SK-N-MC (cell line): ENCODE results near the gene SH3RF1.

Experiments
- DNase-seq: peaks from one replicate; pipeline ENCODE4 v3.0.0-alpha.2; 2011; ENCODE audit warnings: low read depth, low spot score
- H3K27ac ChIP-seq: fragments of 200-600 bp; sonication (generic); 2 replicates; pipeline ENCODE4 v1.5.1; 2016; ENCODE audit warnings: mixed run types
- H3K36me3 ChIP-seq: fragments of 200-600 bp; sonication (generic); 2 replicates; pipeline ENCODE4 v1.6.1; 2017; ENCODE audit warnings: antibody characterized with exemption, low read length, mixed read lengths; ENCODE audit not compliant: insufficient read depth
- H3K4me3 ChIP-seq: fragments of 200-600 bp; sonication (generic); 2 replicates; pipeline ENCODE4 v1.5.1; 2016
- H3K9ac ChIP-seq: fragments of 200-600 bp; sonication (generic); 2 replicates; pipeline ENCODE4 v1.8.0; 2017; ENCODE audit warnings: mixed run types, mixed read lengths; ENCODE audit not compliant: insufficient read length
- H3K9me3 ChIP-seq: fragments of 200-600 bp; sonication (generic); 2 replicates; pipeline ENCODE4 v1.6.1; 2017; ENCODE audit warnings: low read depth, mild to moderate bottlenecking, antibody characterized with exemption, low read length, moderate library complexity, mixed read lengths
- EZH2 ChIP-seq: fragments of 200-600 bp; sonication (generic); IDR thresholded peaks from one replicate; pipeline ENCODE4 v1.6.1; 2017; ENCODE audit warnings: antibody characterized with exemption
- FOXP2 ChIP-seq: optimal IDR thresholded peaks from 2 replicates; pipeline ENCODE3; 2011; ENCODE audit warnings: mild to moderate bottlenecking, moderate library complexity; ENCODE audit not compliant: insufficient read depth; ENCODE audit errors: extremely low read length, control extremely low read depth
- POLR2AphosphoS5 ChIP-seq: IDR thresholded peaks from 2 replicates; pipeline ENCODE4 v1.6.1; 2012; ENCODE audit warnings: mild to moderate bottlenecking, low read depth, low read length, borderline replicate concordance

Gene SH3RF1

DNA sequence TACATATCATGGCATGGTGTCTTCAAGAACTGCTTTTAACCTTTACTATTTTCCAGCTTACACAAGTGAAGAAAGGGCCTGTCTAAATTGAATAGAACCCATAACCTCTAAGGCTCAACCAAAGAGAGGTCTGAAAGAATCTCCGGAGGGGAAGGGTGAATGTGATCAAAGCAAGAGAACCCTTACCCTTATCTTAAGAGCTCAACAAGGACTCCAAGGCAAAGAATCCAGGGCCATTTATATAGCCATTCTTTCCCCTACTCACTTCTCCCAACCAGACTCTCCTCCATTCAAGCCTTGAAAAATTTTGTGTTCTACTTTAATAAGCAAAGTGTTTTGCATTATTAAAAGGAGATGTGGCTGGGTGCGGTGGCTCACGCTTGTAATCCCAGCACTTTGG is 118.7 kb downstream of the SH3RF1 start:
- TF ChIP-seq EZH2 (no peak), FOXP2 (no peak), POLR2AphosphoS5 (no peak)
- Histone ChIP-seq H3K4me3 (no peak overlapping the region), H3K36me3 (no peaks in the 10 kb centered on the region), H3K27ac (no peak overlapping the region), H3K9me3 (no peaks in the 10 kb centered on the region), H3K9ac (no peak overlapping the region)
- DNase-seq, result no peak

DNA sequence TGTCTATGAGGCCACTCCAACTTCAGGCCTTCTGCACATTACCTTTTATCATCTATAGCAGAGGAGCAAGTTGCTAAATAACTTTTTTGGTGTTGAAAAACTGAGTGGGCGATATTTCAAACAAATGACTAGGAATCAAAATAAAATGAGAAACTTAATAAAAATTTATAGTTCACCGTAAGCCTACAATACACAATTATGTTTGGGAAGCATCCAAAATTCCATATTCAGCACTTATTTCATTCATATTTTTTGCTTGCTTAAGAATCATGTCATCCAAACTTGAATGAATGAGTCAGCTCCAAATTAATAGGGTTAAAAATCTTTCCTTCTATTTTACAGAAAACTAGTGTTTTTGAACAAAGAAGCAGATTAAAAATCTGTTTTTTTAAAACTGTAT is 119.1 kb downstream of the SH3RF1 start:
- no peak for DNase-seq
- no peaks in the 10 kb centered on the region for H3K9me3 ChIP-seq
- H3K36me3 ChIP-seq, result no peaks in the 10 kb centered on the region
- TF ChIP-seq EZH2 (no peak), POLR2AphosphoS5 (no peak), FOXP2 (no peak)
- H3K27ac ChIP-seq, result no peak overlapping the region
- no peak overlapping the region for H3K9ac ChIP-seq
- H3K4me3 ChIP-seq, result no peak overlapping the region

DNA sequence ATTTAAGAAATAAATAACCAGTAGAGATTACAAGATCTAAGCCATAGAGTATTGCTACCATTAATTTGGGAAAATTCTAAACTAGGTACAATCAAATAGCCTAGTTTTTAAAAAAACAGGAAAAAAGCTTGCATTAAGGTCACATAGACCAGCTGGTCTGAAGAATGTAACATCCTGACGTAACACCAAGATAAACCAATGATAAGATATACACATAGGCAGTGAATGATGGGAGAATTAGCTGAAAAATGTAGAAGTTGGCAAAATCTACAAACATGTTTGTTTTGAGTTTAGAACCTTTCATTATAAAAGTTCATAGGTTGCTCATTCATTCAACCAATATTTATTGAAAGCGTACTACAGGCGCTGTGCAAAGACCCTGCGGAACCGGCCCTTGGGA is 120.0 kb downstream of the SH3RF1 start:
- no peak for DNase-seq
- TF ChIP-seq EZH2, result no peak
- TF ChIP-seq POLR2AphosphoS5, result no peak
- no peak for TF ChIP-seq FOXP2
- H3K27ac ChIP-seq, result no peak overlapping the region
- no peaks in the 10 kb centered on the region for H3K36me3 ChIP-seq
- H3K9me3 ChIP-seq, result no peaks in the 10 kb centered on the region
- H3K4me3 ChIP-seq, result no peak overlapping the region
- no peak overlapping the region for H3K9ac ChIP-seq

DNA sequence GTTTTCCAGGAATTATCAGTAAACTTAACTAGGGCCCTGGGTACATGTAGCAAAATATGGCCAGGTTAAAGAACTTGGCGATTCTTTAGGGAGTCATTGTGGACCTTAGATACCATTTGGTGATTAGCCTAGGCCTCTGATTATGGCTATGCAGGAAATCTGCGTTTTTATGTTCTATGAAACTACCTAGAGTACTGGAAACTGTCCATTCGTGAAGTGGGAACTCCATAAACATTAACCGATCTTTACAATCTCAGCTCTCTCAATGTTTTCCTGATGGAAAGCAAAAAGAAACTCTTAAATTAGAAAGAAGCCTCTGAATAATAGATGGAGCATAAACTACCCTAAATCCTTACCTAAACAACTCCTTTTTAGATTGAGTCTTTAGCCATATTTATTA is 121.9 kb downstream of the SH3RF1 start:
- H3K9me3 ChIP-seq, result no peaks in the 10 kb centered on the region
- no peak overlapping the region for H3K9ac ChIP-seq
- TF ChIP-seq POLR2AphosphoS5 (no peak), EZH2 (no peak), FOXP2 (no peak)
- no peak for DNase-seq
- H3K36me3 ChIP-seq, result no peaks in the 10 kb centered on the region
- no peak overlapping the region for H3K4me3 ChIP-seq
- no peak overlapping the region for H3K27ac ChIP-seq

DNA sequence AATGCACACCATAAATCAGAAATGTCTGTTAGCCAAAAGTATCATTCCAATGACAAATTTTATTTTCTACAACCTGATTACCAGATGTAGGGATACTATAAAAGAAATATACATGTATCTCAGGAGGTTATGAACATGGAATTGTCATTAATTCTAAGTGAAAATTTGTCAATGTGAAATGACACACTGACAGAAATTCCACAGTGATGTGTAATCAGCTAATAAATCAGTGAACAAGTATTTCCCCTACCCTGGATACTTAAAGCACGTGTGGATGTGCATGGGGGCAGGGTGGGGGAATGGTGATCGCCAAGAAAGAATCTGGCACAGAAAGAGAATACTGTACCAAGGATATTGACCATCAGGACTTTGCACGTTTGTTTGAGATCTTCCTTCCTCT is 123.6 kb downstream of the SH3RF1 start:
- TF ChIP-seq POLR2AphosphoS5 (no peak), EZH2 (no peak), FOXP2 (no peak)
- Histone ChIP-seq H3K9ac (no peak overlapping the region), H3K4me3 (no peak overlapping the region), H3K36me3 (no peaks in the 10 kb centered on the region), H3K9me3 (no peaks in the 10 kb centered on the region), H3K27ac (no peak overlapping the region)
- no peak for DNase-seq

DNA sequence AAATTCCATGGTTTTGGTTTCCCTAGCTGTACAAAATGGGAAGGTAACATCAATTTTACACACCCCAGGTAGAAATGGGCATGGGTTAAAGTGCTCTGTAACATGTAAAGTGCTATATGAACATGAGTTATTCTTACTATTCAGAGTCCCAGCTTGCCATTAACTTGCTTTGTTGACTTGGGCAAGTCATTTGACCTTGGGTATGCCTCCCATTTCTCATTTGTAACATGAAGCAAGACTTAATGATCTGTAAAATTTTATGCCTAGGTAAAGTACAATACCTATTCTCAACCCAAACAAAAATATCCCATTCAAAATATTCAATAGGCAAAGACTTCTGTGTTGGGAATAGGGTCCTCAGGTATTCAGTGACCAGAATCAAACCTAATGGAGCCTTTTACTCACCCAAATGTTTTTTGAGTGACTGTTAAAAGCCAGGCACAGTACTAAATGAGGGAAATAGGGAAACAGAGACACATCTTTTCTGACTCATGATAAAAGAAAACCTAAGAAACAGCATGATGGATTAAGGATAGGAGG is 126.6 kb downstream of the SH3RF1 start:
- no peak overlapping the region for H3K27ac ChIP-seq

GRCh38 chr4:169143335-169143734 is 127.4 kb downstream of the SH3RF1 start:
- TF ChIP-seq FOXP2, result no peak
- TF ChIP-seq EZH2, result no peak
- no peak for TF ChIP-seq POLR2AphosphoS5
- Histone ChIP-seq H3K9me3 (no peaks in the 10 kb centered on the region), H3K4me3 (no peak overlapping the region), H3K27ac (no peak overlapping the region), H3K9ac (no peak overlapping the region), H3K36me3 (no peaks in the 10 kb centered on the region)
- DNase-seq, result no peak

More for the DNA sequence above, 126.6 kb downstream of the SH3RF1 start:
- H3K36me3 ChIP-seq, result no peaks in the 10 kb centered on the region
- TF ChIP-seq EZH2 (no peak), POLR2AphosphoS5 (no peak), FOXP2 (no peak)
- H3K9ac ChIP-seq, result no peak overlapping the region
- no peaks in the 10 kb centered on the region for H3K9me3 ChIP-seq
- no peak overlapping the region for H3K4me3 ChIP-seq
- DNase-seq, result no peak

DNA sequence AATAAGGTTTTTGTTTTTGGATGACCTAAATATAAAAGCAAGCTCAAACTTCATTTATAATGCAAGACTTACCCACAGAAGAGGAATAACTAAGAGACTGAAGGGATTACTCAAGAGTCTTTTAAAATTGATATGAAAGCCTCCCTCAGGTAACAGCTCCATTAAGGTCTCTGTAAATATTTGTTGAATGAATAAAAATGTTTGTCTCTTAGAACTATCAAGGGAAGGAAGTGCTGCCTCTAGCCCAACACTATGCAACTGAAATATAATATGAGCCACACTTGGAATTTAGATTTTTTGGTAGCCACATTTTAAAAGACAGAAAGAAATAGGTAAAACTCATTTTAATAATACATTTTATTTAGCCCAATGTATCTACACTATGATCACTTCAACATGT is 127.8 kb downstream of the SH3RF1 start:
- no peak overlapping the region for H3K4me3 ChIP-seq
- no peak overlapping the region for H3K27ac ChIP-seq
- no peak for DNase-seq
- TF ChIP-seq FOXP2, result no peak
- no peak for TF ChIP-seq EZH2
- no peak for TF ChIP-seq POLR2AphosphoS5
- no peaks in the 10 kb centered on the region for H3K36me3 ChIP-seq
- H3K9ac ChIP-seq, result no peak overlapping the region
- H3K9me3 ChIP-seq, result no peaks in the 10 kb centered on the region

- Histone ChIP-seq H3K27ac (no peak overlapping the region), H3K9me3 (no peaks in the 10 kb centered on the region), H3K36me3 (no peaks in the 10 kb centered on the region), H3K9ac (no peak overlapping the region), H3K4me3 (no peak overlapping the region)
- TF ChIP-seq EZH2, result no peak
- TF ChIP-seq POLR2AphosphoS5, result no peak
- TF ChIP-seq FOXP2, result no peak
- no peak for DNase-seq
Measured at GRCh38 chr4:169142391-169142790, 128.4 kb downstream of the SH3RF1 start.
